ENCODE measurements around the gene RSKR. TPM values are rescaled to one million over a fixed set of nuclear protein-coding genes. Genes with fewer than 3 reads are reported as not detected.
A peak's percentile ranks its signal among the peaks of the same experiment; 100 is the strongest.
"Not testable (repeated sequence)": the region's sequence is repeated elsewhere in the genome, so short reads cannot be mapped to it uniquely, and the experiment has no call there.

RSKR gene
- total and polyA plus RNA-seq, 8 donors, result 2.2 to 6.9 (median 3.4) TPM

GRCh38 chr17:28577466-28577824 is 36.5 kb downstream of the RSKR start:
- no peak for FAIRE-seq
- peaks cover 0 to 3% (median 0%) of the 10 kb centered on the region in 3 donors for H3K4me1 ChIP-seq
- no peaks in the 10 kb centered on the region for H3K36me3 ChIP-seq
- no peak overlapping the region for H3K4me3 ChIP-seq
- H3K27me3 ChIP-seq, result no peaks in the 10 kb centered on the region
- ATAC-seq, result no peak
- H3K27ac ChIP-seq, result no peak overlapping the region
- 95 to 97% methylated on average over 3 of the region's 3 CpGs for WGBS, 2 donors
- DNase-seq, result no peak
- intact Hi-C loops (cut with DNase I), result no loop called here
- no peak for TF ChIP-seq CTCF (IDR thresholded peaks at IDR 0.05)
- no peaks in the 10 kb centered on the region for H3K9me3 ChIP-seq

- Histone ChIP-seq H3K27ac (no peak within 1 kb of the TSS), H3K4me1 (peaks cover 0 to 8% (median 0%) of the 10 kb centered on the region in 3 donors), H3K9me3 (no peaks in the 10 kb centered on the region), H3K27me3 (no peaks in the 10 kb centered on the region), H3K4me3 (peak within 1 kb of the TSS in 1 of 4 donors; percentile 25), H3K36me3 (no peaks in the 10 kb centered on the region)
- TF ChIP-seq CTCF (IDR thresholded peaks at IDR 0.05), result no peak
- peak; percentile 97 to 99 (median 98) for ATAC-seq
- FAIRE-seq, result no peak
- DNase-seq, result peak; percentile 94 to 99 (median 97)
- 6% methylated on average over 24 to 26 of the region's 26 CpGs for WGBS, 2 donors
- intact Hi-C loops (cut with DNase I), result no loop called here
Measured at GRCh38 chr17:28576758-28577465, 37.1 kb downstream of the RSKR start, which contains the start of gene ALDOC. ALDOC (minus strand) TSS chr17:28576895; CDS start chr17:28575532, 1,363 bp downstream.

GRCh38 chr17:28576016-28576415 is 38.0 kb downstream of the RSKR start:
- FAIRE-seq; H3K27me3 ChIP-seq; H3K4me1 ChIP-seq; H3K9me3 ChIP-seq; intact Hi-C loops (cut with DNase I); DNase-seq; H3K27ac ChIP-seq; ATAC-seq; H3K4me3 ChIP-seq; H3K36me3 ChIP-seq: not testable (repeated sequence)
- 71 to 79% methylated on average over 3 of the region's 3 CpGs for WGBS, 2 donors

GRCh38 chr17:28575126-28575795 is 38.7 kb downstream of the RSKR start:
- Histone ChIP-seq H3K4me1 (peaks cover 3 to 12% (median 4%) of the 10 kb centered on the region in 3 donors), H3K27ac (no peak overlapping the region), H3K36me3 (no peaks in the 10 kb centered on the region), H3K4me3 (no peak overlapping the region), H3K9me3 (no peaks in the 10 kb centered on the region), H3K27me3 (no peaks in the 10 kb centered on the region)
- DNase-seq, result no peak
- WGBS, 2 donors, result 88 to 92% methylated on average over 14 of the region's 14 CpGs
- no peak for FAIRE-seq
- no peak for TF ChIP-seq CTCF (IDR thresholded peaks at IDR 0.05)
- no peak for ATAC-seq
- intact Hi-C loops (cut with DNase I), result no loop called here

- FAIRE-seq (no peak), ATAC-seq (no peak), DNase-seq (no peak)
- 63 to 79% methylated on average over 7 of the region's 7 CpGs for WGBS, 2 donors
- peaks cover 6 to 19% (median 9%) of the 10 kb centered on the region in 3 donors for H3K4me1 ChIP-seq
- TF ChIP-seq CTCF (IDR thresholded peaks at IDR 0.05), result no peak
- no peak overlapping the region for H3K4me3 ChIP-seq
- intact Hi-C loops (cut with DNase I), result no loop called here
- no peaks in the 10 kb centered on the region for H3K9me3 ChIP-seq
- H3K36me3 ChIP-seq, result no peaks in the 10 kb centered on the region
- H3K27me3 ChIP-seq, result no peaks in the 10 kb centered on the region
- H3K27ac ChIP-seq, result no peak overlapping the region
Measured at GRCh38 chr17:28574526-28574925, 39.5 kb downstream of the RSKR start.
